H1 (cell line): ENCODE results near the gene PLXNB1. TPM values are rescaled to one million over a fixed set of nuclear protein-coding genes. Genes with fewer than 3 reads are reported as not detected.

Experiments used
- CTCF ChIA-PET: fragments of 300-600 bp; sonication (Branson Sonifier 250); formaldehyde crosslinking; loops from one replicate; lab custom pipeline; 2021; ENCODE audit not compliant: partially characterized antibody; lab: Charles Lee
- POLR2A ChIA-PET: fragments of 300-600 bp; sonication (Branson Sonifier 250); formaldehyde crosslinking; loops from one replicate; lab custom pipeline; 2021; ENCODE audit warnings: inconsistent platforms; ENCODE audit not compliant: partially characterized antibody; lab: Charles Lee
- DNase-seq, 2 experiments: peaks; one replicate each; pipeline versions ENCODE4 v3.0.0 to v3.0.0-alpha.2; 2010 to 2022; ENCODE audit warnings: low spot score in 2 of 2, low read depth in 1 of 2, mixed read lengths in 1 of 2
- FAIRE-seq: peaks from 2 replicates; lab custom pipeline; 2011; peaks lifted over from hg19 to GRCh38; lab: Jason Lieb, UNC
- H2AFZ ChIP-seq: 2 replicates; pipeline ENCODE4 v1.8.1; 2012; ENCODE audit warnings: low read length, inconsistent platforms
- H2AK5ac ChIP-seq: 2 replicates; pipeline ENCODE4 v1.6.1; 2013; ENCODE audit warnings: low read depth, low read length
- H2BK120ac ChIP-seq: replicated peaks from 2 replicates; pipeline ENCODE3; 2013; ENCODE audit warnings: low read depth, low read length, inconsistent platforms
- H2BK12ac ChIP-seq: 2 replicates; pipeline ENCODE4 v1.6.1; 2013; ENCODE audit warnings: low read depth, low read length
- H2BK15ac ChIP-seq: 2 replicates; pipeline ENCODE4 v1.6.1; 2013; ENCODE audit warnings: low read length
- H2BK20ac ChIP-seq: 2 replicates; pipeline ENCODE4 v1.6.1; 2013; ENCODE audit warnings: low read length
- H2BK5ac ChIP-seq: 2 replicates; pipeline ENCODE4 v1.6.1; 2013; ENCODE audit warnings: low read depth, low read length
- H3K14ac ChIP-seq: 2 replicates; pipeline ENCODE4 v1.6.1; 2013; ENCODE audit warnings: inconsistent platforms; ENCODE audit not compliant: insufficient read length
- H3K18ac ChIP-seq: 2 replicates; pipeline ENCODE4 v1.6.1; 2013; ENCODE audit warnings: low read length; ENCODE audit errors: extremely low read depth
- H3K23ac ChIP-seq: 2 replicates; pipeline ENCODE4 v1.6.1; 2013; ENCODE audit warnings: inconsistent platforms; ENCODE audit not compliant: insufficient read length
- H3K23me2 ChIP-seq: 2 replicates; pipeline ENCODE4 v1.6.1; 2013; ENCODE audit warnings: low read depth, low read length
- H3K27ac ChIP-seq: 2 replicates; pipeline ENCODE4 v1.6.1; 2011; ENCODE audit warnings: low read depth, low read length, inconsistent platforms
- H3K27me3 ChIP-seq, 4 experiments: replicated peaks in 1 of 4; 1 replicate in 1 of 4; 2 replicates in 3 of 4; pipeline versions ENCODE4 v1.6.1 to v1.8.1; 2011 to 2013; ENCODE audit warnings: low read length in 3 of 4, mild to moderate bottlenecking in 3 of 4, inconsistent platforms in 2 of 4, mixed read lengths in 2 of 4, moderate library complexity in 1 of 4; ENCODE audit not compliant: control insufficient read depth in 3 of 4, insufficient read depth in 3 of 4; ENCODE audit errors: extremely low read depth in 1 of 4
- H3K36me3 ChIP-seq, 4 experiments: 2 replicates each; pipeline versions ENCODE4 v1.6.1 to v1.8.1; 2011 to 2013; ENCODE audit warnings: mild to moderate bottlenecking in 4 of 4, low read length in 3 of 4, moderate library complexity in 2 of 4, control low read depth in 1 of 4, inconsistent platforms in 1 of 4; ENCODE audit not compliant: insufficient read depth in 4 of 4, control insufficient read depth in 2 of 4
- H3K4ac ChIP-seq: replicated peaks from 2 replicates; pipeline ENCODE3; 2013; ENCODE audit warnings: low read length, low read depth, mixed read lengths, inconsistent platforms; ENCODE audit not compliant: insufficient read length
- H3K4me1 ChIP-seq, 4 experiments: replicated peaks in 1 of 4; 1 replicate in 1 of 4; 2 replicates in 3 of 4; pipeline versions ENCODE4 v1.6.1 to v1.8.1; 2011 to 2013; ENCODE audit warnings: low read length in 3 of 4, inconsistent platforms in 2 of 4, mixed read lengths in 1 of 4; ENCODE audit not compliant: insufficient read depth in 4 of 4, control insufficient read depth in 3 of 4
- H3K4me2 ChIP-seq, 2 experiments: 2 replicates each; pipeline versions ENCODE4 v1.6.1 to v1.8.1; 2011 to 2013; ENCODE audit warnings: low read depth in 2 of 2, low read length in 2 of 2, control low read depth in 1 of 2, inconsistent platforms in 1 of 2, mild to moderate bottlenecking in 1 of 2; ENCODE audit not compliant: insufficient read depth in 1 of 2
- H3K4me3 ChIP-seq, 4 experiments: fragments of 200-600, 300-600 bp in 1 of 4; sonication (generic), shearing (Covaris generic), sonication (Bioruptor Twin) in 1 of 4; 2 replicates each; pipeline versions ENCODE4 v1.5.1 to v1.8.1; 2011 to 2016; ENCODE audit warnings: low read length in 4 of 4, low read depth in 3 of 4, control low read depth in 2 of 4, inconsistent platforms in 2 of 4, mild to moderate bottlenecking in 2 of 4, mixed read lengths in 1 of 4, moderate library complexity in 1 of 4; ENCODE audit not compliant: insufficient read depth in 2 of 4; ENCODE audit errors: extremely low read depth in 1 of 4
- H3K56ac ChIP-seq: replicated peaks from 2 replicates; pipeline ENCODE3; 2013; ENCODE audit warnings: low read depth, mild to moderate bottlenecking, mixed read lengths, low read length, inconsistent platforms; ENCODE audit not compliant: insufficient read length
- H3K79me1 ChIP-seq: 2 replicates; pipeline ENCODE4 v1.6.1; 2013; ENCODE audit warnings: low read depth, low read length, control low read depth
- H3K79me2 ChIP-seq, 2 experiments: 2 replicates each; pipeline versions ENCODE4 v1.6.1 to v1.8.1; 2012 to 2013; ENCODE audit warnings: low read length in 2 of 2, mild to moderate bottlenecking in 2 of 2, inconsistent platforms in 1 of 2; ENCODE audit not compliant: insufficient read depth in 2 of 2, control insufficient read depth in 1 of 2
- H3K9ac ChIP-seq, 4 experiments: replicated peaks in 1 of 4; 1 replicate in 1 of 4; 2 replicates in 3 of 4; pipeline versions ENCODE4 v1.6.1 to v1.8.1; 2011 to 2013; ENCODE audit warnings: low read depth in 3 of 4, low read length in 3 of 4, control low read depth in 2 of 4, mild to moderate bottlenecking in 2 of 4, moderate library complexity in 2 of 4, inconsistent platforms in 1 of 4; ENCODE audit errors: extremely low read depth in 1 of 4
- H3K9me3 ChIP-seq, 2 experiments: 2 replicates each; pipeline versions ENCODE4 v1.6.1 to v1.8.1; 2012 to 2013; ENCODE audit warnings: mild to moderate bottlenecking in 2 of 2, moderate library complexity in 2 of 2, control low read depth in 1 of 2, inconsistent platforms in 1 of 2, low read depth in 1 of 2, low read length in 1 of 2, mixed read lengths in 1 of 2; ENCODE audit not compliant: insufficient read depth in 2 of 2
- H4K20me1 ChIP-seq, 2 experiments: replicated peaks in 1 of 2; 2 replicates each; pipeline versions ENCODE3 to v1.8.1; 2011 to 2013; ENCODE audit warnings: inconsistent platforms in 2 of 2, low read length in 2 of 2, mild to moderate bottlenecking in 1 of 2; ENCODE audit not compliant: insufficient read depth in 2 of 2, control insufficient read depth in 1 of 2
- H4K5ac ChIP-seq: 2 replicates; pipeline ENCODE4 v1.6.1; 2013; ENCODE audit warnings: low read length, low read depth, mixed read lengths, inconsistent platforms; ENCODE audit not compliant: insufficient read length
- H4K8ac ChIP-seq: 2 replicates; pipeline ENCODE4 v1.8.0; 2013; ENCODE audit warnings: mild to moderate bottlenecking, moderate library complexity, low read length, inconsistent platforms; ENCODE audit not compliant: insufficient read depth; ENCODE audit errors: extremely low read depth
- H4K91ac ChIP-seq: replicated peaks from 2 replicates; pipeline ENCODE3; 2013; ENCODE audit warnings: low read length, mixed read lengths, inconsistent platforms; ENCODE audit not compliant: insufficient read length
- CEBPB ChIP-seq: IDR thresholded peaks from 2 replicates; pipeline ENCODE4 v1.6.1; 2012; ENCODE audit warnings: low read depth, low read length
- WGBS, 2 experiments: shearing (Covaris generic) in 1 of 2; methylation state at CpG; one replicate each; pipeline versions ENCODE4 v1.1.6 to v1.1.7; 2013 to 2015; ENCODE audit warnings: low lambda C conversion rate in 2 of 2, mixed read lengths in 2 of 2, inconsistent platforms in 1 of 2, low coverage in 1 of 2, missing lambda C conversion rate in 1 of 2; ENCODE audit not compliant: insufficient replicate concordance in 2 of 2, insufficient coverage in 1 of 2, insufficient read length in 1 of 2; ENCODE audit errors: extremely low coverage in 1 of 2, missing lambda C conversion rate in 1 of 2; 5-methylcytosine and 5-hydroxymethylcytosine counted together
- polyA plus RNA-seq, 7 experiments: library from polyadenylated mRNA; depleted of rRNA in 3 of 7; stranded (reverse) in 5 of 7; unstranded in 2 of 7; fragments of >200 nt in 5 of 7; fragments of 200-250 nt in 2 of 7; gene quantifications; 1 replicate in 5 of 7; 2 replicates in 1 of 7; 4 replicates in 1 of 7; pipeline versions ENCODE4 v1.2.1 to v1.2.3, GENCODE V29; 2011 to 2013; ENCODE audit warnings: missing spikeins in 2 of 7, mixed read lengths in 2 of 7
- total RNA-seq: library from RNA; stranded (reverse); fragmentation: NEBNext Ultra II Directional; extraction: Animal tissue kit (Norgen Biotek cat#: 25700); gene quantifications from 2 replicates; pipeline ENCODE4 v1.2.1, GENCODE V29; 2021

The PLXNB1 gene
- total and polyA plus RNA-seq, 2 of the 8 experiments (the other 6 are each of a cell fraction or from before 2014, with no cell fraction given): 109 to 114 TPM

GRCh38 chr3:48440590-48440958 is 10.7 kb upstream of the PLXNB1 start:
- H3K4me1 ChIP-seq: peaks cover 0 to 8% (median 3%) of the 10 kb centered on the region in 4 experiments; a peak in 6 of 7 replicates
- TF ChIP-seq CEBPB: no peak
- TF ChIP-seq, all 59 proteins: peak for 0
- Histone ChIP-seq H3K79me2 (peaks cover 5 to 34% of the 10 kb centered on the region in 2 experiments; a peak in 3 of 4 replicates), H3K9ac (peak overlapping the region; percentile 82 to 89 (median 87)), H3K27me3 (no peaks in the 10 kb centered on the region), H2BK12ac (no peak overlapping the region), H3K4ac (no peak overlapping the region), H4K5ac (no peak overlapping the region), H2BK15ac (no peak overlapping the region), H3K79me1 (peaks cover 8% of the 10 kb centered on the region), H3K23me2 (peaks cover 3% of the 10 kb centered on the region; the same call in 1 of the 2 replicates), H3K4me2 (peak overlapping the region; percentile 77 to 81), H2BK120ac (no peak overlapping the region), H4K20me1 (peaks cover 0 to 4% of the 10 kb centered on the region in 2 experiments), H2AK5ac (peak overlapping the region; percentile 54; the same call in 1 of the 2 replicates), H3K14ac (no peak overlapping the region), H3K18ac (no peak overlapping the region; the same call in 1 of the 2 replicates), H2BK5ac (peak overlapping the region; percentile 96), H2BK20ac (no peak overlapping the region), H3K9me3 (no peaks in the 10 kb centered on the region), H4K91ac (no peak overlapping the region), H3K23ac (no peak overlapping the region), H3K4me3 (peak overlapping the region; percentile 80 to 99 (median 94)), H3K36me3 (peaks cover 3 to 27% (median 13%) of the 10 kb centered on the region in 4 experiments; a peak in 5 of 8 replicates), H3K56ac (peak overlapping the region; percentile 70), H4K8ac (peak overlapping the region; percentile 79; the same call in 1 of the 2 replicates), H3K27ac (peak overlapping the region; percentile 80; the same call in 1 of the 2 replicates), H2AFZ (no peak overlapping the region)
- 2% methylated on average over 21 of the region's 21 CpGs; no CpG with 5 or more reads in 1 of the 2 experiments for WGBS, 2 experiments
- ChIA-PET POLR2A (interaction anchor here (0.8 to 10.3 kb wide), 20 partner anchors 10 to 223 kb away, joined by 3 to 233 read pairs (median 6); partner anchors contain the start of genes PFKFB4, PLXNB1, SHISA5 and ZNF589), CTCF (interaction anchor here (0.8 to 2.5 kb wide), 9 partner anchors 11 to 548 kb away, joined by 3 to 16 read pairs (median 5); partner anchors contain the start of gene PFKFB4)
- no peak for FAIRE-seq
- no peak for DNase-seq
